NCI-H2081 treated with DMSO at 0.1 percent for 48 hours (cell line): ENCODE results near the gene GSE1.
A peak's percentile ranks its signal among the peaks of the same experiment; 100 is the strongest.

Experiments used
- DNase-seq: peaks from one replicate; lab custom pipeline; 2025; lab: John Stamatoyannopoulos, UW

Gene GSE1

GRCh38 chr16:85574672-85575475, 38.2 kb upstream of the GSE1 start:
- no peak for DNase-seq

GRCh38 chr16:85575920-85576319, 37.2 kb upstream of the GSE1 start:
- no peak for DNase-seq

GRCh38 chr16:85576944-85577343, 36.2 kb upstream of the GSE1 start:
- DNase-seq: no peak

DNA sequence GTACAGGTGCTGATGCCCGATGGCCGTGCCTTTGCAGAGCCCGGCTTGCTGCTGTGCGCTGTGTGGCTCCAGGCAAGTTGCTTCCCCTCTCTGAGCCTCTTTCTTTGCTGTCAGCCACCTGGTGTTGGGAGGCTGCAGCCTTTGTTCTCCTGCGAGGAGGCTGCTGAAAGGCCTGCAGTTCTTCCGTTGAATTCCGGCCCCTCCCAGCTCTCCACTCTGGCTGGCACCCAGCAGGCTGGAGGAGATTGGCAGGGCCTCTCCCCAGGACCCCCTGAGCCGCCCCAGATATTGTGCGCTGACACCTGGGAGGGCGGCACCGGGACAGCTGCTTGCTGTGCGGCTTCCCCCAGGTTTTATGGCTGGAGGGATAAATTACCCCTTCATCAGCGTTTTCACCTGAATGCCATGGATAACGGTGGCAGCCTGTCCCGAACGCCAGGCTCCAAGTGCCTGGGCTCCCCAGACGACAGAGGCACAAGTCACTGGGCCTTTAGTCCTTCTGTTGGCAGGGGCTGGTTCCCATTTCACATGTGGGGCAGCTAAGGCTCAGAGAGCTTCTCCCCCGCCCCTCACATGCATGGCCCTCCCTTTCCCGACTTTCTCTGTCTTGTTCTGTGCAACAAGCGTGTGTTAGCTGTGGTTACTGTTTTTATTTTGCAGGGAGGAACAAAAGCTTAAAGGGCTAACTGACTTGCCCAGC, 35.1 kb upstream of the GSE1 start:
- DNase-seq: no peak

- no peak for DNase-seq
These were observed 34.5 kb upstream of the GSE1 start for GRCh38 chr16:85578599-85578948.

GRCh38 chr16:85579191-85579590, 33.9 kb upstream of the GSE1 start:
- no peak for DNase-seq

- DNase-seq: no peak
These were observed 33.1 kb upstream of the GSE1 start for GRCh38 chr16:85579923-85580580.

DNA sequence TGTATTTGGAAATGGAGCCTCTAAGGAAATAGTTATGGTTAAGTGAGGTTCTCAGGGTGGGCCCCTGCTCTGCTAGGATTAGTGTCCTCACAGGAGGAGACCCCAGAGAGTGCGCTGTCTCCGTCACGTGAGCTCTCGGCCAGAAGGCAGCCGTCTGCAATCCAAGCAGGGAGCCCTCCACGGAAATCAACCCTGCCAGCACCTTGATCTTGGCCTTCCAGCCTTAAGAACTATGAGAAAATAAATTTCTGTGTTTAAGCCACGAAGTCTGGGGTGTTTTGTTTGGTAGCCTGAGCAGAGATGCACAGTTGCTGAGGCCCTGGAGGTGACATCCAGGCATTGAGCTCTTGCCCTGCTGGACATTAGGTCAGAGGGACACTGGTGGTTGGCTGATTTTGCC, 32.4 kb upstream of the GSE1 start:
- no peak for DNase-seq

DNA sequence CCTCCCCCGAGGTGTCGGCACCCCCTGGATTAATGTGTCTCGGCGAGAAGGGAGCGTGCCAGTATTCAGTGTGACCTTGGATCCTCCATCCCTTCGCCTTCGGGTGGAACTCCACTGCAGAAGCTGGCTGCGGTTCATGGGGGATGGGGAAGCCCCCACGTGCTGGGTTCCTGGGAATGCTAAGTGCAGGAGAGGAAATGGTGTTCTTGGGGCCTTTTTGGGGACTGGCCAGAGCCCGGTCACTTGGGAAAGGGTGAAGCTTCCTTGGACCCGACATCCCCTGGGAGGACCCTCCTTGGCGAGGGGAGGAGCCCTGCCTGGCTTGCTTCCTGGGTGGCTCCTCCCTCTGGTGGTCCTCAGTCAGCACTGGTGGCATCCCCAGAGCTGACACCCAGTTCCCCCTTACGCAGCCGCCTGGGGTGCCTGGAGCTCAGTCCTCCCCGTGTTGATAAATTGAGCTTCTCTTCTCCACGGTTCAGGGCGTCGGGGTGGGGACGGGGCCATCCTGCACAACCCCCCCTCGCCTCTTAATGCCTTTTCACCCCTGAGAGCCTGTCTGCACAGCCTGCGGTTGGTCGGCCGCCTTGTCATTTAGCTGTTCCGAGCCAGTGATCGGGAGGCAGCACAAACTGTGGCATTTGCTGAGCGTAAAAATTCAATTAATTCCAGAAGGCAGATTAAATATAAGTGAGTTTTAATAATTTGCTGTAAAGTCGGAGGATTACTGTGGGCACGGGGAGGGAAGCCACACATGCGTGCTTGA, 30.7 kb upstream of the GSE1 start:
- no peak for DNase-seq

DNA sequence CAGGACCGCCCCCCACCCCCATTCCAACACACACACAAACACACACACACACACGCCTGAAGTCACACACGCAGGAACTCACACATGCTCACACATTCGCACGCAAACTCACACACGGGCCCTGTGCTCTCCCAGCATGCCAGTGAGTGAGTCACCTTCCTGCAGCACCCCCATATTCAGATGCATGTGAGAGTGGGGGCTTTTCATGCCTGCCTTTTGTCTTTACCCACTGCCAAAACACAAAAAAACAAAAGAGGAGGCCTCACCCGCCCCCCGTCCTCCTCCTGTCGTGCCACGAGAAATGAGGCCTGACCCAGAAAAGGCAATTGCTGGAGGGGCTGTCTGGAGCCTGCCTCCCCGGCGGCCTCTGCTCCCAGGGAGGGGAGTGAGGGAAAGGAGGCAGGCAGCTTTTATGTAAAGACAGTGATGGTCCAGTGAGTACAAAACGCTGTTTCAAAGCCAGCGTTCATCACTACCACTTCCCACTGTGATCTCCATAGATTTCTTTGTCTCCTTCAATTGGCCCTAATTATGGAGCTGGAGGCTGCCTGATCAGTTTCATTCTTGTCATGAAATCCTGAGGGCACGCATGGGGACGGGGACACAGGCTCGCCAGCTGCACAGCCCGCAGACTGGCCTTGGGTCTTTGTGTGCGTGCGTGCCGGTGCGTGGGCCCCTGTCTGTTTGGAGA, 29.5 kb upstream of the GSE1 start:
- DNase-seq: peak; percentile 81

GRCh38 chr16:85584267-85584666, 28.9 kb upstream of the GSE1 start:
- DNase-seq: peak; percentile 82

DNA sequence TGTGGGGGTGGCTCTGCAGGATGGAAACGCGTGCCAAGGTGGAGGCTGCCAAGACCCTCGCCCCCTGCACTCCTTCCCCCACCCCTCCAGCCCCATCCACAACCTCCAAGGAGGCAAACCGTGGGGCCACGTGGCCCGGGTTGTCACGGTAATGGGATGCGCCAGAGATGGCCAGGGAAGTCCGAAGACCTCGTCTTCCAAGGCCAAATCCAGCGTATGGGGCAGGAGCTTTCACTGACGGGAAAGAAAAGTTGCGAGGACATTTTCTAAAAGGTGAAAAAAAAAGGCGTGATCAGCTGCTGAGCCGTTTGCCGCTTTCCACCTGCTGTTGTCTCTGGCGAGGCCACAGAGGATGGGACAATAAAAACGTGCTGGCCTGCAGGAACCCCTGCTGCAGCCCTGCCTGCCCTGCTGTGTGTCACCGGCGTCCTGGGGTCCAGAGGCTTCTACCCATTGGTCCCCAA, 28.3 kb upstream of the GSE1 start:
- no peak for DNase-seq

- no peak for DNase-seq
These were observed 27.4 kb upstream of the GSE1 start for GRCh38 chr16:85585711-85586110.

DNA sequence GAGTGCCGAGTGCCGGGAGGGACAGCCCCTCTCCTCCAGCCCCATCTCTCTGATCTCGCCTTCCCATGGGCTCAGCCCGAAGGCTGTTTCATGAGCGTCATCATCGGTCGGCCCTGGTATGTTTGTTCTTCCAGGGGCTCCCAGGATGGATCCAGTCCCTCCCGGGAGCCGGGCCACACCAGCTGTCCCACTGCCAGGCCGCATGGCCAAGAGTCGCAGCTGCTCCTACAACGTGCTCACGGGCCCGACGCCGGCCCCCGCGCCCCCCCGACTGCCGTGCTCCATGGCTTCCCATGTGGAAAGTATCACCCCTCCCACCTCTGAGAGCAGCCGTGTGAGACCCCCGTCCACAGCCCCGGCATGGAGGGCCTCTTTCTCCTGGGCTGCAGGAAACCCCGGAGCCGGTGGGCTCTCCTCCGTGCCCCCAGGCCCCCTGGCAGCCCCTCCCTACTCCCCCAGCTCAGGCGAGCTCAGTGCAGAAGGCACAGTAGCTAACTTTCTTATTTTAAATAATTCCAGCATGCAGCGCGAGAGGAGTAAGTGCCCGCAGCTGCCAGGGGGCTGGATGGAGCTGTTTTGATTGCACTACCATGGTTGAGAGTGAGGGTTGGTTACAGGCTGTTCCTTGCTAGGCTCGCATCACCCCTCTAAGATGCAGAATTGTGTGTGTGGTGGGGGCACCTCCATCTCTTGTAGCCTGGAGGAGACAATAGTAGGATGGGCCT, 26.6 kb upstream of the GSE1 start:
- DNase-seq: no peak

DNA sequence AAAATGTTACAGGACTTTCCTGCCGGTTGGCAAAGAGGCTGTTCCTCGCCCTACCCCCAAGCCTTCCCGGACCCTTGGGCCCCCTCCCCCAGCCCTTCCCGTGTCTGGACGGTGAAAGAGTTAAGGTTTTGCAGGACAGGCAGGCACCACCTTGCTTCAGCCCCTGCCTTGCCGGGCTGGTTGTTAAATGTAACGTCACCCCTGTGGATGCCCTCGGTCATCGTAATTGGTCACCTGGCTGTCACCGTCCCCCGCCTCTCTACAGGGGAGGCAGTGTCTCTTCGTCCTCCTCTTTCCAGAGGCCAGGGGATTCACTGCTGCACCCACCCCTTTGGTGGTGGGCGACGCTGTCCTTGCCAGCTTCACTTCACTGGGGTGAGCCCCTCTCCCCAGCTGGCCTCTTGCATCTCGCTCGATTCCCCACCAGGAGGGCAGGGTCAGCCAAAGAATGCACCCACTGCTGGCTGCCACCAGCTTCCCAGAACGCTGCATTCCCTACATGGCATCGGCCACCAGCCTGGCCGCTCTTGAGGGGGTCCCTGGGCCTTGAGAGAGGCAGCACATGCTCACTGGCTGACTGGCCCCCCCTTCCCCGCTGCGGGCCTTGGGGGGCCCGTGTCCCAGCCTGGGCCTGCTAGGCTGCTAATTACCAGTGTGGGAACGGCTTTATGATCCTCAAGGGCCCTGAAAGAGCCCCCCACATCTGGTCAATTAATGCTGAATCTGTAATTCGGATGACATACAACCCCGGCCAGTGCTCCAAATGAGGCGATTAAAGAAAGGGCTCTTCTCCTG, 25.2 kb upstream of the GSE1 start:
- no peak for DNase-seq

- DNase-seq: no peak
These were observed 24.3 kb upstream of the GSE1 start for GRCh38 chr16:85588562-85589503.

- no peak for DNase-seq
These were observed 23.2 kb upstream of the GSE1 start for GRCh38 chr16:85589688-85590505.

GRCh38 chr16:85590506-85590832, 22.7 kb upstream of the GSE1 start:
- no peak for DNase-seq
